Prostate gland (tissue), 2 donors: ENCODE results near the gene SMIM30. TPM values are rescaled to one million over a fixed set of nuclear protein-coding genes. Genes with fewer than 3 reads are reported as not detected.

Source experiments
- DNase-seq: peaks from one replicate; pipeline ENCODE4 v3.0.0-alpha.2; 2019; ENCODE audit warnings: low spot score
- H3K27ac ChIP-seq, 2 donors: fragments of 200-600 bp; sonication (generic); 2 replicates each; pipeline ENCODE4 v1.5.1; 2017 to 2019
- H3K27me3 ChIP-seq: fragments of 200-600 bp; sonication (generic); replicated peaks from 2 replicates; pipeline ENCODE4 v1.5.1; 2019; ENCODE audit not compliant: insufficient read depth
- H3K36me3 ChIP-seq, 2 donors: fragments of 200-600 bp; sonication (generic); 1 replicate in 1 of 2; 2 replicates in 1 of 2; pipeline versions ENCODE4 v1.5.1 to v1.8.1; 2017 to 2019
- H3K4me1 ChIP-seq: fragments of 200-600 bp; sonication (generic); replicated peaks from 2 replicates; pipeline ENCODE4 v1.5.1; 2019
- H3K4me3 ChIP-seq, 2 donors: fragments of 200-600 bp; sonication (generic); 2 replicates each; pipeline ENCODE4 v1.5.1; 2017 to 2019
- H3K9me3 ChIP-seq: fragments of 200-600 bp; sonication (generic); 2 replicates; pipeline ENCODE4 v1.5.1; 2017
- POLR2A ChIP-seq: fragments of 450-650 bp; IDR thresholded peaks from one replicate; pipeline ENCODE4 v1.6.1; 2016; ENCODE audit warnings: antibody characterized with exemption, mild to moderate bottlenecking
- POLR2AphosphoS5 ChIP-seq: sonication (generic); formaldehyde crosslinking; IDR thresholded peaks from one replicate; pipeline ENCODE4 v1.6.1; 2017; ENCODE audit warnings: antibody characterized with exemption
- WGBS: methylation state at CpG from one replicate; pipeline ENCODE4 v1.1.5; 2018; 5-methylcytosine and 5-hydroxymethylcytosine counted together
- intact Hi-C: fragments of 100-400 bp; cut with DNase I; formaldehyde crosslinking; loops from one replicate; pipeline ENCODE4 v1.14.2; 2022
- total RNA-seq, 2 donors: library from RNA; depleted of rRNA; stranded (reverse); fragments of >200 nt; gene quantifications; one replicate each; pipeline ENCODE4 v1.1.0, GENCODE V29; 2016
- TF ChIP-seq, protein P1 (sequence below), 4 experiments: fragments of 200-600 bp in 2 of 4; fragments of 450-650 bp in 2 of 4; sonication (generic) in 2 of 4; IDR thresholded peaks; 1 replicate in 3 of 4; 2 replicates in 1 of 4; pipeline ENCODE4 v1.5.1; 2016 to 2019; ENCODE audit warnings: antibody characterized with exemption in 4 of 4, mild to moderate bottlenecking in 2 of 4, moderate library complexity in 2 of 4

SMIM30 gene
- total RNA-seq, 2 donors from 2014 or later = 28.2 to 47.4 TPM

DNA sequence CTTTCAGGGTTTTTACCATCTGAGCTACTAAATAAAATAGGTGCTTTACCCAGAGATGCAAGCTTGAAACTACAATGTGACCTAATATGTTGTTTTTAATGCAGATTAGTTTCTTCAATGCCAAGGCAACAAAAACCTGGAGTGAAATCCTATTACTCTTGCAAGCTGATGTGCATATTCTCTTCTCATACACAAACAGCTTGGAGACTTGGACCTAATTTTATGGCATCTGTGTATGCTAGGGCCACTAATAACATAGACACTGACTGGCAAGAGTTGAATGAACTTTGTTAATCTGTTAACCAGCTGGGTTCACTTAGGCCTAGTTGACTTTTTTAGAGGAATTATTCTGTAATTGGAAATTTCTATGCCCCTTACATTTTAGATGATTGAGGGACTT, 23.4 kb upstream of the SMIM30 start:
- intact Hi-C loops = no loop called here
- no peaks in the 10 kb centered on the region for H3K36me3 ChIP-seq
- no peaks in the 10 kb centered on the region for H3K27me3 ChIP-seq
- DNase-seq = no peak
- H3K4me1 ChIP-seq = no peaks in the 10 kb centered on the region
- H3K27ac ChIP-seq = no peak overlapping the region
- TF ChIP-seq, protein P1, sequence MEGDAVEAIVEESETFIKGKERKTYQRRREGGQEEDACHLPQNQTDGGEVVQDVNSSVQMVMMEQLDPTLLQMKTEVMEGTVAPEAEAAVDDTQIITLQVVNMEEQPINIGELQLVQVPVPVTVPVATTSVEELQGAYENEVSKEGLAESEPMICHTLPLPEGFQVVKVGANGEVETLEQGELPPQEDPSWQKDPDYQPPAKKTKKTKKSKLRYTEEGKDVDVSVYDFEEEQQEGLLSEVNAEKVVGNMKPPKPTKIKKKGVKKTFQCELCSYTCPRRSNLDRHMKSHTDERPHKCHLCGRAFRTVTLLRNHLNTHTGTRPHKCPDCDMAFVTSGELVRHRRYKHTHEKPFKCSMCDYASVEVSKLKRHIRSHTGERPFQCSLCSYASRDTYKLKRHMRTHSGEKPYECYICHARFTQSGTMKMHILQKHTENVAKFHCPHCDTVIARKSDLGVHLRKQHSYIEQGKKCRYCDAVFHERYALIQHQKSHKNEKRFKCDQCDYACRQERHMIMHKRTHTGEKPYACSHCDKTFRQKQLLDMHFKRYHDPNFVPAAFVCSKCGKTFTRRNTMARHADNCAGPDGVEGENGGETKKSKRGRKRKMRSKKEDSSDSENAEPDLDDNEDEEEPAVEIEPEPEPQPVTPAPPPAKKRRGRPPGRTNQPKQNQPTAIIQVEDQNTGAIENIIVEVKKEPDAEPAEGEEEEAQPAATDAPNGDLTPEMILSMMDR (IDR thresholded peaks at IDR 0.05) = no peak
- no peak for TF ChIP-seq POLR2A
- TF ChIP-seq POLR2AphosphoS5 = no peak
- no peak overlapping the region for H3K4me3 ChIP-seq
- H3K9me3 ChIP-seq = no peaks in the 10 kb centered on the region

DNA sequence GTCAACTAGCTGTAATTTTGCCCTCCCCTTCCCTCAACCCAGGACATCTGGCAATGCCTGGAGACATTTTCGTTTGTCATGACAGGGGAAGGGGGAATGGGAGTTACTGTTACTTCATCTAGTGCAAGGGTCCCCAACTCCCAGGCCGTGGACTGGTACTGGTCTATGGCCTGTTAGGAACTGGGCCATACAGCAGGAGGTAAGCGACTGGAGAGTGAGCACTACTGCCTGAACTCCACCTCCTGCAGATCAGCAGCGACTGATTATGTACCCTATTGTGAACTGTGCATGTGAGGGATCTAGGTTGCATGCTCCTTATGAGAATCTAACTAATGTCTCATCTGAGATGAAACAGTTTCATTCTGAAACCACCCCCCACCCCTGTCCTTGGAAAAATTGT, 22.6 kb upstream of the SMIM30 start:
- no peaks in the 10 kb centered on the region for H3K9me3 ChIP-seq
- H3K4me1 ChIP-seq = no peaks in the 10 kb centered on the region
- WGBS = 82% methylated on average over 4 of the region's 4 CpGs
- intact Hi-C loops = no loop called here
- TF ChIP-seq POLR2AphosphoS5 (no peak), POLR2A (no peak)
- no peak for DNase-seq
- no peaks in the 10 kb centered on the region for H3K27me3 ChIP-seq
- no peak overlapping the region for H3K27ac ChIP-seq
- no peaks in the 10 kb centered on the region for H3K36me3 ChIP-seq
- no peak overlapping the region for H3K4me3 ChIP-seq

DNA sequence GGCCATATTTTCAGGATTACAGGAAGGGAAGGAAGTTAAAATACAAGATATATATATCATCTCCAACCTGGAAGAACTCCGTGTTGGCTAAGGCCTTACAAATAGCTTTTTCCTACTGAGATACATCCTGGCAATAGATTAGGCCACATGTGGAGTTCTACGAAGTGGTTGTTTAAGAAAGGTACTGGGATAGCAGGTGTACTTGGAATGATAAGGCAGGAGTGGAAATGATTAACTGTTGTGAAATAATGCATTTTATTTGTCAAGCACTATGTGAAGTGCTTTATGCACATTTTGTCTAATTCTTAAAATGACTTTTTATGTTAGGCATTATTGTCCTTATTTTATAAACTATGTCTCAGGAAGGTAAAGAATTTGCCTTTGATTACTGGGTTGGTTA, 18.9 kb upstream of the SMIM30 start:
- WGBS = 78% methylated on average over 2 of the region's 2 CpGs
- intact Hi-C loops = no loop called here

GRCh38 chr7:113134025-113134424, 15.7 kb upstream of the SMIM30 start:
- H3K4me1 ChIP-seq = no peaks in the 10 kb centered on the region
- no peaks in the 10 kb centered on the region for H3K36me3 ChIP-seq
- no peak for DNase-seq
- intact Hi-C loops = no loop called here
- 86% methylated on average over 1 of the region's 1 CpG for WGBS
- TF ChIP-seq, protein P1 (IDR thresholded peaks at IDR 0.05) = no peak
- TF ChIP-seq POLR2A (no peak), POLR2AphosphoS5 (no peak)
- no peaks in the 10 kb centered on the region for H3K27me3 ChIP-seq
- no peak overlapping the region for H3K4me3 ChIP-seq
- H3K9me3 ChIP-seq = no peaks in the 10 kb centered on the region
- H3K27ac ChIP-seq = no peak overlapping the region

More for the DNA sequence above, 18.9 kb upstream of the SMIM30 start:
- Histone ChIP-seq H3K27ac (no peak overlapping the region), H3K36me3 (no peaks in the 10 kb centered on the region), H3K9me3 (no peaks in the 10 kb centered on the region), H3K4me3 (no peak overlapping the region), H3K27me3 (no peaks in the 10 kb centered on the region), H3K4me1 (no peaks in the 10 kb centered on the region)
- TF ChIP-seq, protein P1 (IDR thresholded peaks at IDR 0.05) = no peak
- no peak for TF ChIP-seq POLR2AphosphoS5
- no peak for TF ChIP-seq POLR2A
- DNase-seq = no peak

- TF ChIP-seq, protein P1 (IDR thresholded peaks at IDR 0.05) = no peak
- TF ChIP-seq POLR2AphosphoS5 (no peak), POLR2A (no peak)
- no peaks in the 10 kb centered on the region for H3K27me3 ChIP-seq
- H3K4me3 ChIP-seq = no peak overlapping the region
- 66% methylated on average over 2 of the region's 2 CpGs for WGBS
- no peaks in the 10 kb centered on the region for H3K36me3 ChIP-seq
- no peaks in the 10 kb centered on the region for H3K4me1 ChIP-seq
- H3K9me3 ChIP-seq = no peaks in the 10 kb centered on the region
- DNase-seq = no peak
- no peak overlapping the region for H3K27ac ChIP-seq
- intact Hi-C loops = no loop called here
Measured at GRCh38 chr7:113131367-113131766, 13.0 kb upstream of the SMIM30 start.
